Ammon's horn (tissue), 1 donor: ENCODE measurements around the gene CPD.
"Not testable (repeated sequence)": the region's sequence is repeated elsewhere in the genome, so short reads cannot be mapped to it uniquely, and the experiment has no call there.

Experiments
- DNase-seq: peaks from one replicate; pipeline ENCODE4 v3.0.0-alpha.2; 2016; ENCODE audit warnings: low spot score

Gene CPD

GRCh38 chr17:30427611-30428010 is 48.9 kb downstream of the CPD start:
- no peak for DNase-seq

- DNase-seq, result no peak
These were observed 50.4 kb downstream of the CPD start for GRCh38 chr17:30429155-30429554.

- DNase-seq, result peak; percentile 2
These were observed 54.8 kb downstream of the CPD start for GRCh38 chr17:30433514-30433913.

GRCh38 chr17:30436729-30437128 is 58.0 kb downstream of the CPD start:
- no peak for DNase-seq

GRCh38 chr17:30443721-30444120 is 65.0 kb downstream of the CPD start:
- DNase-seq, result no peak

GRCh38 chr17:30446640-30447039 is 67.9 kb downstream of the CPD start:
- not testable (repeated sequence) for DNase-seq

GRCh38 chr17:30449480-30449879 is 70.8 kb downstream of the CPD start:
- DNase-seq, result peak; percentile 85

- no peak for DNase-seq
These were observed 71.6 kb downstream of the CPD start for GRCh38 chr17:30450125-30451027.

GRCh38 chr17:30454635-30455034 is 75.9 kb downstream of the CPD start:
- DNase-seq, result no peak

GRCh38 chr17:30458371-30458770 is 79.6 kb downstream of the CPD start:
- DNase-seq, result no peak

- not testable (repeated sequence) for DNase-seq
These were observed 80.2 kb downstream of the CPD start for GRCh38 chr17:30458797-30459413.

- no peak for DNase-seq
These were observed 89.7 kb downstream of the CPD start for GRCh38 chr17:30468465-30468864.

GRCh38 chr17:30472238-30472890 is 93.6 kb downstream of the CPD start:
- no peak for DNase-seq

GRCh38 chr17:30475206-30475605 is 96.5 kb downstream of the CPD start:
- no peak for DNase-seq

- DNase-seq, result peak; percentile 28
These were observed 98.0 kb downstream of the CPD start for GRCh38 chr17:30476726-30477082.

- DNase-seq, result peak; percentile 99
These were observed 98.5 kb downstream of the CPD start, which contains the start of gene GOSR1 for GRCh38 chr17:30477083-30477773. Gene GOSR1 (plus strand): TSS chr17:30477408. CDS start chr17:30477434, 26 bp downstream.

GRCh38 chr17:30477774-30478115 is 99.0 kb downstream of the CPD start:
- peak; percentile 8 for DNase-seq

- no peak for DNase-seq
These were observed 103.8 kb downstream of the CPD start for GRCh38 chr17:30482555-30482954.

- DNase-seq, result no peak
These were observed 104.4 kb downstream of the CPD start for GRCh38 chr17:30483159-30483558.

- DNase-seq, result no peak
These were observed 115.1 kb downstream of the CPD start for GRCh38 chr17:30493780-30494179.

- DNase-seq, result peak; percentile 17
These were observed 116.9 kb downstream of the CPD start for GRCh38 chr17:30495586-30495985.

GRCh38 chr17:30503558-30503957 is 124.8 kb downstream of the CPD start:
- no peak for DNase-seq
